H1 (cell line): Measurements from ENCODE around the gene SIRT7. TPM values are rescaled to one million over a fixed set of nuclear protein-coding genes. Genes with fewer than 3 reads are reported as not detected.

Experiments
- ATF2 ChIP-seq: IDR thresholded peaks from 2 replicates; pipeline ENCODE4 v1.6.1; 2012; ENCODE audit warnings: low read length, inconsistent platforms
- CHD7 ChIP-seq: fragments of 300-600 bp; sonication (generic); IDR thresholded peaks from 2 replicates; pipeline ENCODE4 v1.7.1; 2012; ENCODE audit warnings: low read length, moderate library complexity, mild to moderate bottlenecking, inconsistent platforms; ENCODE audit not compliant: insufficient replicate concordance
- MAX ChIP-seq: IDR thresholded peaks from 2 replicates; pipeline ENCODE4 v1.6.1; 2012; ENCODE audit warnings: inconsistent platforms
- POLR2A ChIP-seq, 2 experiments: IDR thresholded peaks; 1 replicate in 1 of 2; 2 replicates in 1 of 2; pipeline ENCODE4 v1.6.1; 2011; ENCODE audit warnings: low read depth in 2 of 2, low read length in 2 of 2, mild to moderate bottlenecking in 2 of 2; ENCODE audit errors: control extremely low read depth in 1 of 2
- RNF2 ChIP-seq: fragments of 200-900, 300-1000 bp; sonication (generic); IDR thresholded peaks from 2 replicates; pipeline ENCODE4 v1.7.1; 2016; ENCODE audit warnings: borderline replicate concordance, low read depth, mild to moderate bottlenecking, antibody characterized with exemption, low read length; ENCODE audit not compliant: poor library complexity, severe bottlenecking; ENCODE audit errors: missing control alignments
- SIN3A ChIP-seq, 2 experiments: IDR thresholded peaks in 1 of 2; conservative IDR thresholded peaks in 1 of 2; 2 replicates each; pipeline ENCODE4 v1.6.1; 2011 to 2012; ENCODE audit warnings: low read length in 2 of 2, improper control_type of control experiment in 1 of 2, low read depth in 1 of 2, mild to moderate bottlenecking in 1 of 2
- polyA plus RNA-seq, 7 experiments: library from polyadenylated mRNA; depleted of rRNA in 3 of 7; stranded (reverse) in 5 of 7; unstranded in 2 of 7; fragments of >200 nt in 5 of 7; fragments of 200-250 nt in 2 of 7; gene quantifications; 1 replicate in 5 of 7; 2 replicates in 1 of 7; 4 replicates in 1 of 7; pipeline versions ENCODE4 v1.2.1 to v1.2.3, GENCODE V29; 2011 to 2013; ENCODE audit warnings: missing spikeins in 2 of 7, mixed read lengths in 2 of 7
- total RNA-seq: library from RNA; stranded (reverse); fragmentation: NEBNext Ultra II Directional; extraction: Animal tissue kit (Norgen Biotek cat#: 25700); gene quantifications from 2 replicates; pipeline ENCODE4 v1.2.1, GENCODE V29; 2021

The SIRT7 gene
- total and polyA plus RNA-seq, 2 of the 8 experiments (the other 6 are each of a cell fraction or from before 2014, with no cell fraction given) = 5.8 to 16.6 TPM

GRCh38 chr17:81900181-81900820 is 17.7 kb downstream of the SIRT7 start (continued):
- TF ChIP-seq CHD7 (no peak), ATF2 (no peak), MAX (no peak), POLR2A (IDR thresholded peaks at IDR 0.05; ENCODE audit: control extremely low read depth in 1 of 2, low read depth in 2 of 2, low read length in 2 of 2) (no peak), SIN3A (conservative IDR thresholded peaks at IDR 0.05 in 1 of 2, IDR thresholded peaks at IDR 0.05 in 1 of 2; ENCODE audit: low read depth in 1 of 2, low read length in 2 of 2) (no peak), RNF2 (no peak)
